GM12801 (cell line): Measurements from ENCODE around the gene ZMYM3.

ENCODE experiments used
- CTCF ChIP-seq: IDR thresholded peaks from one replicate; pipeline ENCODE4 v1.5.1; 2011; ENCODE audit warnings: control low read depth; ENCODE audit not compliant: insufficient read length; ENCODE audit errors: extremely low read depth

ZMYM3 gene

DNA sequence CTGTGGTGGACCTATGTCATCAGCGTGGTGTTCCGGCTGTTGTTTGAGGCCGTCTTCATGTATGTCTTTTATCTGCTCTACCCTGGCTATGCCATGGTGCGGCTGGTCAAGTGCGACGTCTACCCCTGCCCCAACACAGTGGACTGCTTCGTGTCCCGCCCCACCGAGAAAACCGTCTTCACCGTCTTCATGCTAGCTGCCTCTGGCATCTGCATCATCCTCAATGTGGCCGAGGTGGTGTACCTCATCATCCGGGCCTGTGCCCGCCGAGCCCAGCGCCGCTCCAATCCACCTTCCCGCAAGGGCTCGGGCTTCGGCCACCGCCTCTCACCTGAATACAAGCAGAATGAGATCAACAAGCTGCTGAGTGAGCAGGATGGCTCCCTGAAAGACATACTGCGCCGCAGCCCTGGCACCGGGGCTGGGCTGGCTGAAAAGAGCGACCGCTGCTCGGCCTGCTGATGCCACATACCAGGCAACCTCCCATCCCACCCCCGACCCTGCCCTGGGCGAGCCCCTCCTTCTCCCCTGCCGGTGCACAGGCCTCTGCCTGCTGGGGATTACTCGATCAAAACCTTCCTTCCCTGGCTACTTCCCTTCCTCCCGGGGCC, 29.7 kb downstream of the ZMYM3 start:
- no peak for TF ChIP-seq CTCF

DNA sequence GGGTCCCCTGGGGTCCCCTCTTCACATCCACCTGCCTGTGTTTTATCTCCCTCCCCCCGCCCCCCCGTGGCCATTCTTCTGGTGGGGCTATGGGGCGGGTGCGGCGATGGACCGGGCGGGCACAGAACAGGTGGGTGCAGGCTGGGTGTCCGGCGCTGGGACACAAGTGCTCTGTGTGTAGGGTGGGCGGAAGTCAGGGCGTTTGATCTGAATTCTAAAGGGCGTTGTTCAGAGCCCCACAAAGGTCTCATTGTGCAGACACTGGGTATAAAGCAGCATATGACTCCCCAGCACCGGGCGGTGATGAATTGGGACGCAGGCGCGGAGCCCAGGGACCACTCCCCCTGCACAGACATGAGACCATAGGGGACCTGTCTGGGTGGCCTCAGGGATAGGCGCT, 31.0 kb downstream of the ZMYM3 start, which contains the start of gene GJB1:
Gene GJB1, plus strand, starts transcription at position 296 of the 400 bp plus-strand sequence. CDS start 484 bp downstream, outside the sequence.
- TF ChIP-seq CTCF = no peak

DNA sequence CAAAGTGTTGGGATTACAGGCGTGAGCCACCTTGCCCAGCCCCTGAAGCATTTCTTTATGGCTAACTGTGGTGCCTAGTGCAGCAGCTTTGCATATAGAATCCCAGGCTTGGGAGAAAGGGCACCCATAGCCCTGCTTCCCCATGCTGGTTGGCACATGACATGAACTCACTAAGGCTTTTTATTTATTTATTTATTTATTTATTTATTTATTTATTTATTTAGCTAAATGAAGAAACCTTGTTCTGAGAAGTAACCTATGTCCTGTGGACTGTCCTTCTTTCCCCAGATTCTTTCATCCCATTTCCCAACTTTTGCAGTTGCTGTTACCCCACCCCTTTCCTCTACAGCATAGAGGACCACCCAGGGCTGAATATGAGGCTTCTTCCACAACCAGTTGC, 32.8 kb downstream of the ZMYM3 start:
- no peak for TF ChIP-seq CTCF

- TF ChIP-seq CTCF = no peak
Observed at GRCh38 chrX:71217298-71217697, 36.6 kb downstream of the ZMYM3 start.

DNA sequence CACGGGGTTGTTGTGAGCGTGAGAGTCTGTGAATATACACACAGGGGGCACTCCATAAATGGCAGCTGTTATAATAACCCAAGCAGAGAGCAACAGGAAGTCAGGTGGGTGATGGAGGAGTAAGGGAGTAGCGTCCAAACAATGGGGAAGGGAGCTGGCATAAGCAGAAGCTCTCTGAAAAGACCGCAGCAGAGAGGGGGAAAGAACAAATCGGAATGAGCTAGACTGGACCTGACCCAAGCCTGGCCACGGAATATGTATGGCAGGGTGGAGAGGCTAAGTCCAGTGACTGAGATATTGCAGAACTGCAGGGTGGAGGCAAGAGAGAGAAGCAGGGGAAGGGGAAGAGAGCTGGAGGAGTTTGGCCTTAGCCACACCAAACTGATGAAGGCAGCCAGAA, 37.5 kb downstream of the ZMYM3 start:
- TF ChIP-seq CTCF = no peak

DNA sequence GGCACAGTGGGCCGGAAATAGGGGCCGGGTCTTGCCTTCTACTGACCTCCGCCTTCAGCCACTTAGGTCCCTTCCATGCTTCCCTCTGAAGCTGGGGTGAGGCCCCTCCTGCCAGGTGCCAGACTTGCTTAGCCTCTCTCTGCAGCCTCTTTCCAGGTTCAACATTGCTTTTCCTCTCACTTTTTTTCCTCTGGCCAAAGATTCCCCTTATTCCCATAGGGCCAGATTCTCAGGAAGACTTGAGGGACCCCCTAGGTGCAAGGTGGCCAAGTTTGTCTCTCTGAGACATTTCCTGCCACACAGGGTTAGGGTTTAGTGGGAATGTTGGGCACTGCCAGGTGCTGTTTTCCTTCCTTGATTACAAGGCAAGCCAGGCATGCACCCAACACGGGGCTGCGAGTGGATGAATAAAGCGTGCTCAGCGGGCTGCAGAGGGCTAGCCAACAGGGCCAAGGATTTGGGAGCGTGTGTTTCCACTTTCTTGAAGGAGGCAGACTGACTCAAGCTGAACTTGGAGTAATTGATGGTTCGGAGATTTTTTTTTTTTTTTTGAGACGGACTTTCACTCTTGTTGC, 38.5 kb downstream of the ZMYM3 start:
- TF ChIP-seq CTCF = no peak

- TF ChIP-seq CTCF = no peak
Observed at GRCh38 chrX:71214604-71215337, 39.2 kb downstream of the ZMYM3 start.
